PC-3 (cell line): ENCODE data around the gene GPR42.

Source experiments
- EZH2 ChIP-seq: fragments of 300-600 bp; sonication (generic); IDR thresholded peaks from one replicate; pipeline ENCODE4 v1.6.1; 2017; ENCODE audit warnings: antibody characterized with exemption, mild to moderate bottlenecking, low read length; ENCODE audit not compliant: unreplicated experiment
- TF ChIP-seq, protein P1 (sequence below): fragments of 300-600 bp; sonication (generic); conservative IDR thresholded peaks from 2 replicates; pipeline ENCODE4 v1.5.1; 2017; ENCODE audit warnings: antibody characterized with exemption, low read depth, mild to moderate bottlenecking, low read length

DNA sequence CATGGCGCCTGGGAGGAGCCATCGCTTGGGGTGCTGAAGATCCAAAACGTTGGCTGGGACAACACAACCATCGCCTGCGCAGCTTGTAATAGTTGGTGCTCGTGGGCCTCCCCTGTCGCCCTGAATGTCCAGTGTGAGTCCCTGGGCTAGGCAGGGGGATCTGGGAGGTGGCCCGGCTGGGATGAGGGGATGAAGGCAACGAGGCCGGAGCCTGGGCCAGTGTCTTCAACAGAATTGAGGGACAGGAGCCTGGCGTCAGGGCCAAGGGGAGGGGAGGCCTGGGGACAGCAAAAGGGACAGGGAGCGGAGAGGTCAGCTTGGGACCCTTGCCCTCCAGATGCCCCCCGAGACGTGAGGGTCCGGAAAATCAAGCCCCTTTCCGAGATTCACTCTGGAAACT lies 29.9 kb upstream of the GPR42 start:
- TF ChIP-seq, protein P1, sequence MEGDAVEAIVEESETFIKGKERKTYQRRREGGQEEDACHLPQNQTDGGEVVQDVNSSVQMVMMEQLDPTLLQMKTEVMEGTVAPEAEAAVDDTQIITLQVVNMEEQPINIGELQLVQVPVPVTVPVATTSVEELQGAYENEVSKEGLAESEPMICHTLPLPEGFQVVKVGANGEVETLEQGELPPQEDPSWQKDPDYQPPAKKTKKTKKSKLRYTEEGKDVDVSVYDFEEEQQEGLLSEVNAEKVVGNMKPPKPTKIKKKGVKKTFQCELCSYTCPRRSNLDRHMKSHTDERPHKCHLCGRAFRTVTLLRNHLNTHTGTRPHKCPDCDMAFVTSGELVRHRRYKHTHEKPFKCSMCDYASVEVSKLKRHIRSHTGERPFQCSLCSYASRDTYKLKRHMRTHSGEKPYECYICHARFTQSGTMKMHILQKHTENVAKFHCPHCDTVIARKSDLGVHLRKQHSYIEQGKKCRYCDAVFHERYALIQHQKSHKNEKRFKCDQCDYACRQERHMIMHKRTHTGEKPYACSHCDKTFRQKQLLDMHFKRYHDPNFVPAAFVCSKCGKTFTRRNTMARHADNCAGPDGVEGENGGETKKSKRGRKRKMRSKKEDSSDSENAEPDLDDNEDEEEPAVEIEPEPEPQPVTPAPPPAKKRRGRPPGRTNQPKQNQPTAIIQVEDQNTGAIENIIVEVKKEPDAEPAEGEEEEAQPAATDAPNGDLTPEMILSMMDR: no peak
- TF ChIP-seq EZH2: no peak
